ENCODE measurements around the gene RBM4B.
A peak's percentile ranks its signal among the peaks of the same experiment; 100 is the strongest.

Gene RBM4B

DNA sequence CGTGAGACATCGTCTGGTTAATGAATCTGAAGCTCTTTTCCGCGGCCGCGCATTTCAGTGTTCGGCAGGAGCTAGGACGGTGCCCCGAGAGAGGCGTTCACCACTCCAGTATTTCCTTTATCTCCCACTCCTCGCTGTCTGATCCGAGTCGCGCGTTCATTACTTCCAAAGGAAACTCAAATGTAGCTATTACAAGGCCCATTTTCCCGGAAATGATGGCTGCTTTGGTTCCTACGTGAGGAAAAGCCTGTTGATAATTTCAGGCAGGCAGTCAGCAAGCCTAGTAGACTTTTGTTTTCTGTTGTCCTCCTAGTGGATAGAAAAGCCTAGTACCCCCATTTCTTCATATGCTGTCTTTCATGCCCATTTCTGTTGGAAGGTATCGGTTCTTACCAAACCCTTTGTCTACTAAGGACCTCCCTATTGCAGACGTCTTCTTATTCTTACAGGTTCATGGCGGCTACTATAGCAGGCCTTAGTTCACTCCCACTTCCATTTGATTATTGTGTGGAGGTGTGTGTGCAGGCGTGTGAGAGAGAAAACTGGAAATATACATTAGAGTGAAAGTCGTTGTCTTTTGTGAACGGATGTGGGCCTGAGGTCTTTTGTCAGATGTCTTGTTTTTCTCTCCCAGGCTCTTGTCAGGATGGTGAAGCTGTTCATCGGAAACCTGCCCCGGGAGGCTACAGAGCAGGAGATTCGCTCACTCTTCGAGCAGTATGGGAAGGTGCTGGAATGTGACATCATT lies 38.4 kb downstream of the RBM4B start:
- no peak for DNase-seq

DNA sequence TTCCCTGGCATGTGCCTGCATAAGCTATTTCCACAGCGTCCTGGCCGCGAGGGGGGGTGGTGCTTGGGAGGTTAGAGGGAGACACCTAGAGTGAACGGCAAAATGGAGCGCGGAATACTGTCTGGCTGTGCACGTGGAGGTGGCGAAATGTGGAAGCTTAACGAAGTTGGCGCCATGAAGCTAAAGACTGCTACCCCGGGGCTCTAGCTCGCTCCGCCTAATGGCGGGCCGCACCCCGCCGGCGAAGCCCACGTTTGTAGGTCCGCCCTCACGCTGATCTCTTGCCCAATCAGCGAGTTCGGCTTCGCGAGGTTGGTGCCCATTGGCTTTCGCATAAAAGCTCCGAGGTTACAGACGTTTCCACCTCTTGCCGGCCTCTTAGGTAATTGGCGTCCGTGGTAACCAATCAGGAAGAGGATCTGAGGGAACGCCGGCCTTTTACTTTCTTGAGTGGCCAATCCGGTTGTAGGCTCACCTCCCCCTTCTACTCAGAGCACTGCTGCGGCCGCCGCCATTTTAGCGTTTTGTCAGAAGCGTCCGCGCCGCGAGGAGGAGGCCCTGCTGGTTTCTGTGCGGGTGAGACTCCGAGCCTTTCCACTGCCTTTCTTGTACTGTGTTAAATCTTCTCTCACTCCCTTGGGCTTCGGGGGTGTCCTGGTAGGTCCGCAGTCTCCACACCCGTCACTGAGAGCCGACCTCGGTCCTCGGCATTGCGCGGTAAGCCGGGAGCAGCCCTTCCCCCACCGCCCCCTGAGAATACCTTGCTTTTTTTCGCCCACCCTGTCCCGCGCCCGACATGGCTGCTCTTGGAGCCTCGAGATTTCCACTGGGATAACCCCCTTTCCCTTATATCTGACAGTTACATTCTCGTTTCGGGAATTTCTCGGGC lies 39.3 kb downstream of the RBM4B start, which contains the start of gene RBM4:
Gene RBM4, plus strand, starts transcription at position 527 of the 889 bp plus-strand sequence. CDS start 1,009 bp downstream, outside the sequence.
- DNase-seq = peak; percentile 93 to 95

DNA sequence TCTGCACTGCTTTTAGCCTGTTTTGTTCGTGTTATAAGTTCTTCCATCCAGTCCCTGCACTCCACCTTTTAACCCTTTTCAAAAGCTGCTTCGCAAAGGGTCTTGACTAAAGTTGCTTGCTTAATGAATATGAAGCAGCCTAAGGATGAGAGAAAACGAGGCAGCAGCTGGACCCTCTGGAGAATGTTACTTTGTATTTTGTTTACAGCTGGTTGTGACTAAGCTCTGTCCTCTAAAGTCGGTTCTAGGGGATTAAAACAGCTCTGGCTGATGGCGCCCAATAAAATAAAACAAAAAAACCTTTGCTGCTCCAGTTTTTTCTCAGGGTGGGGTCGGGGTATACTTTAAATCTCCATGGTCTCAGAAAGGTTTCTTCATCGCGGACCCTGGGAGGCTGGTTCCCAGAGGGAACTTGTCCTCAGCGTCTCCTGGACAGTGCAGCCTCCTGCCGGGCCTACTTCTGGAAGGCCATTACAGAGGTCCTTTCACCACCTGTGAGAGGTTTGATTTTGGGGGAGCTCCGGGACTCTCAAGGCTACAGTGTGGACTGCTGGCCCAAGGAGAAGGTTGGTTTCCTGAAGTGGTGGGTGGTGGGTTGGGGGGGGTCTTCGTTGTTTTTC lies 40.0 kb downstream of the RBM4B start:
- DNase-seq = no peak

DNA sequence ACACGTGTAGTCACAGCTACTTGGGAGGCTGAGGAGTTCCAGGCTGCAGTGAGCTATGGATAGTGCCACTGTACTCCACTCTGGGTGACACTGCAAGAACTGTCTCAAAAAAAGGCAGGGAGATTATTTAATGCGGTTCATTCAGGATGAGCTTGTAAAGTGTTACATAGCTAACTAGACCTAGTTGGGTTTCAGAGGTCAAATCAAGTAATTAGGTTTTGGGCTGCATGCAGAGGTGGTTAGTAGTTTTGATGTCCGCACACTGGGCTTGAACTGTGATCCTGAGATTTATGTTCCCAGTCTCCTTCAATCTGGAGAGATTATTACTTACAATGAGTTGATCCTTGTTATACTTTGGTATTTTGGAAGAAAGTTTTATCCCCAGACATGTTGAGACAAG lies 41.3 kb downstream of the RBM4B start:
- DNase-seq = no peak

DNA sequence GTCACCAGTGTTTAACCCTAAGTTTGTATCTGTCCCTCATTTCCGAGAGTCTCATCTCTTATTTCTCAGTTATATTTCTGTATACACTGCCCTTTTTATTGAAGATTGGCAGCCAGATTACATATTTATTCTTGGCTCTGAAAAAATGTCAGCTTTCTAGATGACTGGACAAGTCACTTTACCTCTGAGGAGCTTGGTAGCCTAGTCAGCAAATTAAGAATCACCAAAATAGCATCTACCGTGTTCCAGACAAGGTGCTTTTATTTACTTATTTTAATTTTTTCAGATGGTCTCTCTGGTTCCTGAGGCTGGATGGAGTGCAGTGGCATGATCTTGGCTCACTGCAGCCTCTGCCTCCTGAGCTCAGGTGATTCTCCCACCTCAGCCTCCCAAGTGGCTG lies 44.7 kb downstream of the RBM4B start:
- DNase-seq = no peak

DNA sequence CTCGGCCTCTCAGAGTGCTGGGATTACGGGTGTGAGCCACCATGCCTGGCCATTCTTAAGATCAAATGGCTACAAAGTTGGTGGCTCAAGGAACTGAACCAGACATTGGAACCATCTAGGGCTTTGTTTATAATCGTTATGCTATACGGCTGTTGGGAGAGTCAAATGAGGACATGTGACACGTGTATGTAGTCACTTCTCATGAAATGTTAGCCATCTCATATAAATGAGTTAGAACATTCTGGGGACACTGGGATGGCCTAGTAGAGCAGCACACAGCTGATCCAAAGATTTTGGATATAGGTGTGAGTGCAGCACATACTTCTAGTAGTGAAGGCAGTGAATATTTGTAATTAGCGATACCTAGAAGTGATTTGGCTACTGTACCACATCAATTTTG lies 45.8 kb downstream of the RBM4B start:
- no peak for DNase-seq

DNA sequence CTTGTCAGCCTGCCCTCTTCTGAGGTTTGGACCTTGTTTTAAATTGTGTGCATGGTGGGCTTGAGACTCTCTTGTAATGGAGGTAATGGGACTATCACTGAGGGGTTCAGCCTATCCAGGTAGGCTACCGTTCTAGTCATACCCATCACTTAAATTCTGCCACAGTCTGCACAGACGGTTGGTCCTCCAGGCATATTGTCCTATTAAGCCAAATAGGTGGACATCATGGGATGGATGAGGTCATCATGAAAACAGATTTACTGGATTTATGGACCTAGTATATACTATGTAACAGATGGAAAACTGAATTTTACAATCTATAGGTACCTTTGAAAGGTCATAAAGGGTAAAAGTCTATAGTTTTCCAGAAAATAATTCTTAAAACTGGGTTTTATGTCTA lies 48.3 kb downstream of the RBM4B start:
- DNase-seq = no peak

DNA sequence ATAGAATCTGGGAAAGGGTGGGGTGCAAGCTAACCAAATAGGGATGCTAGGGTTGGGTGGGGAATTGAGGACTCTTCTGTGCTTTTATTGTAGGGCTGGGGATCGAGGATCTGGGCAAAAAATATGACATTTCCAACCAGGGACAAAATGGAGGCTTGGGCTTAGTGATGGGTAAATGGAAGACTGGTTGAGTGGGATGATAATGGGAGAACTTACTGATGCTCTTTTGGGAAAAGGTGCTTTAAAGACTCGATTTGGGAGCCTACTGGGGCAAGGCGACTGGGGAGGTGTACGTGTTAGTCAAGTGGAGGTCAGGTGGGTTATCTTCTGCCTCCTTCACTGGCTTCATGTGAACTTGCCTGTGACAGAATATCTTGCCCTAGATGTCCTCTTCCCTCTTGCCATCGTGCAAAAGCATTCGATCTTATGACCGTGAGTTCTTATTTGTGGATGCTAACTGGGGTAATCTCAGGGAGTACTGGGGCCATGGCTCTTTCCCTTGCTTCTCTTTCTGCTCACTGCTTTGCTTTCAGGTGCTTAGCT lies 49.6 kb downstream of the RBM4B start:
- DNase-seq = no peak

DNA sequence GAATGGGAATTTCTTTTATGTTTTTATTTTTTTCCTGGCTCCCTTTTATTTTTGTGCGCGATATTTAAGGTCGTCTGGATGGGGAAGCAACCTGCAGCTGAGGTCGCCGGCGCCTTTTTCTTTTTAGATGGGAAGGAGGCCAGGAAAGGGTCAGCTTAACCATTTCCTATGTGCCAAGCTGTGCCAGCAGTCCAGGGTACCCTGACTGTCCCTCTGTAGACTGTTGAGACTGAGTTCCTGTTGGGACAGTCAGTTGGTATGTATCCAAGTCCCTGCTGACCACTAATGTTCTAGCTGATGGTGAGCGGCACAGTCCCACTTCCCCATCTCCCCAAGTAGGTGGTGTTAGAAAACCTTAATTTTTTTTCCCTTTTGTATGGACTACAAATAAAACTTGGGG lies 50.8 kb downstream of the RBM4B start:
- DNase-seq = no peak

DNA sequence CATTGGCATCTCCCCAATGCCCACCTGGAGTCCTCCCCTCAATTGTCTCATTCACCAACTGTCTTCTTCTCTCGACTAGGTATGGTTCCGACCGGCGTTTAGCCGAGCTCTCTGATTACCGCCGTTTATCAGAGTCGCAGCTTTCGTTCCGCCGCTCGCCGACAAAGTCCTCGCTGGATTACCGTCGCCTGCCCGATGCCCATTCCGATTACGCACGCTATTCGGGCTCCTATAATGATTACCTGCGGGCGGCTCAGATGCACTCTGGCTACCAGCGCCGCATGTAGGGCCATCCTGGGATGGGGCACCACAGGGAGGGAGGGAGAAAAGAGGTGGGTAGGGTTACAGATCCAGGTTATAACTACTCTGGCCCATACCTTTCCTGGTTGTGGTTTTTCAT lies 51.3 kb downstream of the RBM4B start:
- DNase-seq = no peak

DNA sequence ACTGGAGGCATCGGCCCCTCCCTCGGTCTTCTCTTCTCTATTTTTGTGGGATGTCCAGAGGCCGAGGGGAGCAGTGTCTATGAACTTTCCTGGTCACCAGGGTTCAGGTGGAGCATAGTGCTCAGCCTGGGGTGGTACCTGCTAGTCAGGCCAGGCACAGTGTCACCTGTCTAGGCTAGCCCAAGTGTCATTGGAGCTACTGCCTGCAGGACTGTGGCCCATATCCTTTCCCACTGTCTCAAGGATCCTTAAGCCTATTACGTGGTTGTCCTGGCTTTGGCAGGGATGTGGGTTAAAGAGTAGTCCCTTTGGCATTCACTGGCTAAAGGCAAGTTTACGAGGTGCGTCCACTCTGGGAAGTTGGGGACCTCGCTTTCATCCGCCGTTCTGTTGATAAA lies 51.9 kb downstream of the RBM4B start:
- DNase-seq = no peak

DNA sequence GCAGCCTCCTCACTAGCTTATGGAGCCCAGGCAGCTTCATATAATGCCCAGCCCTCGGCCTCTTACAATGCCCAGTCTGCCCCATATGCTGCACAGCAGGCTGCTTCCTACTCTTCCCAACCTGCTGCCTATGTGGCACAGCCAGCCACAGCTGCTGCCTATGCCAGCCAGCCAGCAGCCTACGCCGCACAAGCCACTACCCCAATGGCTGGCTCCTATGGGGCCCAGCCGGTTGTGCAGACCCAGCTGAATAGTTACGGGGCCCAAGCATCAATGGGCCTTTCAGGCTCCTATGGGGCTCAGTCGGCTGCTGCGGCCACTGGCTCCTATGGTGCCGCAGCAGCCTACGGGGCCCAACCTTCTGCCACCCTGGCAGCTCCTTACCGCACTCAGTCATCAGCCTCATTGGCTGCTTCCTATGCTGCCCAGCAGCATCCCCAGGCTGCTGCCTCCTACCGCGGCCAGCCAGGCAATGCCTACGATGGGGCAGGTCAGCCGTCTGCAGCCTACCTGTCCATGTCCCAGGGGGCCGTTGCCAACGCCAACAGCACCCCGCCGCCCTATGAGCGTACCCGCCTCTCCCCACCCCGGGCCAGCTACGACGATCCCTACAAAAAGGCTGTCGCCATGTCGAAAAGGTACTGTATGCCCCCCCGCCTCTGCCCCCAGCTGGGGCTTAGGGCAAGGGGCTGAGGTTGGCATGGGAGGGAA lies 52.5 kb downstream of the RBM4B start:
- DNase-seq = no peak

DNA sequence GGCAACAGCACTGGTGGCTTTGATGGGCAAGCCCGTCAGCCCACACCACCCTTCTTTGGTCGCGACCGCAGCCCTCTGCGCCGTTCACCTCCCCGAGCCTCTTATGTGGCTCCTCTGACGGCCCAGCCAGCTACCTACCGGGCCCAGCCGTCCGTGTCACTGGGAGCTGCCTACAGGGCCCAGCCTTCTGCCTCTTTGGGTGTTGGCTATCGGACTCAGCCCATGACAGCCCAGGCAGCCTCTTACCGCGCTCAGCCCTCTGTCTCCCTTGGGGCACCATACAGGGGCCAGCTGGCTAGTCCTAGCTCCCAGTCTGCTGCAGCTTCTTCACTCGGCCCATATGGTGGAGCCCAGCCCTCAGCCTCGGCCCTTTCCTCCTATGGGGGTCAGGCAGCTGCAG lies 53.2 kb downstream of the RBM4B start:
- DNase-seq = no peak

DNA sequence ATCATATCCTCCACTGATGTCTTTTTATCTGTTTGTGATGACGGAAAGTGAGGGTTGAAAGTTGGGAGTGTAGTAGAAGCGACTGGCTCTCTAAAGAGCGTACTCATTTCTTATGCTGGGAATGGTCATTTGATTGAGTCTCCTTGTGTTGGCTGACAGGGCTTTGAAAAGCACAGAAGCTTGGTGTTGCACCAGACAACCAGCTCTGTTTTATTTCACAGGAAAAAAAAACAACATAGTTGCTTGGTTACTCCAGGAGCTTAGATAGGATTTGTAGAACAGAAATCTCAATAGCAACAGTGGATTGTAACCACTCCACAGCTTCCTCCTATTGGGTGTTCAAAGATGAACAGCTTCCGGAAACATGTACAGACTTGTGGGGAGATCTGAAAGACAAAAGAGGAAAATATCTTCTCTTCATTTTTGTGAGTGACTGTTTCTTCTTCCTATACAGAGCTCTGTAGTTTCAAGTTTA lies 58.6 kb downstream of the RBM4B start:
- no peak for DNase-seq

DNA sequence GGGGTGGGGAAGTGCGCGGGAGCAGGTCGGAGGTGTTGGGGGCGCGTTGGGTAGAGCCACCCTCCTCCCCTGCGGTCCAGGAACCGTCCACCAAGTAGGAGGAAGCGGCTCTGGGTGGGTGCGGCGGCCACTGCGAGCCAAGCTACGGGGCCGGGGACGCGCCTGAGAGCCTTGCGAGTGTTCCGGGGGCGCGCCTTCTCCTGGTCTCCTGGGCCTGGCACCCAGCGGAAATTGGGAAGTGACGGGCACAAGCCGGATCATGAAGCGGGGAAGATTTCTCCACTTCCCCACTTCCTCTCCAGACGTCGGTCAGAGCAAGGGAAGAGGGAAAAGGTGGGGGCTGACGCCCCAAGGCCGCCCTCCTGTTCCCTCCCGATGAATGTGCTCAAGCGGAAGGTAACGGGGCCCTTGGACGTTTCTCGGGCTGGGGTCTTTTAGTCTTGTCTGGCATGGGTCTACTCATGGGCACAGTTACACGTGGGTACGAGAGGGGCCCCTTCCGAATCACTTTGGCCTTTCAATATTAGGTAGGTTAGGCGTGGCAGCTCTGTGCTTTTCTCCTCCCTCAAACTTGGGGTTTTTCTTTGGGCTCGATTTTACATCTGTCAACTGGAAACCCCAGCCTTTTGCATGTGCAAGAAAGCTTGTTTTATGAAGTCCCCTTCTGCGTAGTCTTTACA lies 60.4 kb downstream of the RBM4B start:
- DNase-seq = no peak

DNA sequence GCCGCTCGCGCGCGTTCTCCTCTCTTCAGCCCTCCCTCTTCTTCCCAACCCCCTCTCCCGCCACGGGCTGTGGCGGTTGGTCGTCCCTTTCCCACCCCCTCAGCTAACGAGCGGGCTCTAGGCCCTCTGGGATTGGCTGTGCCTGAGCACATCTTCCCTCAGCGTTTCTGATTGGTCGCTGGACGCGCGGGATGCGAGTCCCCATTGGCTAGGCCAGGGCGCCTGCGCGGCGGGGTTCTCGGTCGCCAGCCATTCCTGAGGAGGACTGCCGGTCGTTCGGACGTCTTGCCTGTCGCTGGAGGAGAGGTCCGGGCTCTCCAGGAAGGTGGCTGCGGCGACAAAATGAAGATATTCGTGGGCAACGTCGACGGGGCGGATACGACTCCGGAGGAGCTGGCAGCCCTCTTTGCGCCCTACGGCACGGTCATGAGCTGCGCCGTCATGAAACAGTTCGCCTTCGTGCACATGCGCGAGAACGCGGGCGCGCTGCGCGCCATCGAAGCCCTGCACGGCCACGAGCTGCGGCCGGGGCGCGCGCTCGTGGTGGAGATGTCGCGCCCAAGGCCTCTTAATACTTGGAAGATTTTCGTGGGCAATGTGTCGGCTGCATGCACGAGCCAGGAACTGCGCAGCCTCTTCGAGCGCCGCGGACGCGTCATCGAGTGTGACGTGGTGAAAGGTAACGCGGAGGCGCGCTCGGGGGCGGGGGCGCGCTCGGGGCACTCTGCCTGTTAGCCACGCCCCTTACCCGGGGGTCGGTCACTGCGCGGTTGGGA lies 61.1 kb downstream of the RBM4B start, which contains the start of gene RBM14:
Gene RBM14, plus strand, starts transcription at position 252 of the 776 bp plus-strand sequence. Its CDS starts 91 bp downstream, at position 343.
- peak; percentile 97 to 98 for DNase-seq

Data from activated CD4-positive, alpha-beta T cell treated with anti-CD3 and anti-CD28 coated beads, Interleukin-2, amount 50 U/mL, for 4 hours (primary cell).